ENCODE data around the gene PCNP.

The PCNP gene

DNA sequence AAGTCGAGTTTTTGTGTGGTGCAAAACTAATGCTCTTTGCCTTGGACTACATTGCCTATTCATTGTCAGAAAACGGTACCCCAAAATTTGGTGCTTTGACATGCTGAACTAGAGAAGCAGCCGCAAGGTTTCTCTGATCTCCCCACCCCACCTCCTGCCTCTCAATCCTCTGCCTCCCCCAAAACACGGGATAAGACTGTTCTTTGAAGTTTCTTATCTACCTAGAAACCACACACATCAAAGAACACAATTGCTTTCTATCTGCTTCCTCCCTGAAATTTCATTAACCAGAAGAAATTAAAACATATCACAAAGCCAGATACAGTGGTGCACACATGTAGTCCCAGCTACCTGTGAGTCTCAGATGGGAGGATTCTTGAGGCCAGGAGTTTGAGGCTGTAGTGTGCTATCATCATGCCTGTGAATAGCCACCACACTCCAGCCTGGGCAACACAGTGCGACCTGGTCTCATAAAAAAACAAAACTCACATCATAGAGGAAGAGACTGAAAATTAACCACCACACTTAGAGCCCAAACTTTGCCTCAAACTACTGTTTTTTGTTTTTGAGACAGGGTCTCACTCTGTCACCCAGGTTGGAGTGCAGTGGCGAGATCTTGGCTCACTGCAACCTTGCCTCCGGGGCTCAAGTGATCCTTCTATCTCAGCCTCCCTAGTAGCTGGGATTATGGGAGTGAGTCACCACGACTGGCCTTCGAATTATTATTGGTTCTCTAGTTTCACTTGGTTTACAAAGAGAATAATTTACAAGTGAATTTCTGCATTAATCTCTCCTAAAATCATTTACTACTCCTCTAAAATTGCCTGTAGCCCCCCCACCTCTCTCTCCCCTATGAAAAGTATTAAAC, 2.7 kb upstream of the PCNP start:
- H3K4me3 ChIP-seq (ENCODE audit: low read depth, low read length): no peak overlapping the region
- TF ChIP-seq, protein P1, sequence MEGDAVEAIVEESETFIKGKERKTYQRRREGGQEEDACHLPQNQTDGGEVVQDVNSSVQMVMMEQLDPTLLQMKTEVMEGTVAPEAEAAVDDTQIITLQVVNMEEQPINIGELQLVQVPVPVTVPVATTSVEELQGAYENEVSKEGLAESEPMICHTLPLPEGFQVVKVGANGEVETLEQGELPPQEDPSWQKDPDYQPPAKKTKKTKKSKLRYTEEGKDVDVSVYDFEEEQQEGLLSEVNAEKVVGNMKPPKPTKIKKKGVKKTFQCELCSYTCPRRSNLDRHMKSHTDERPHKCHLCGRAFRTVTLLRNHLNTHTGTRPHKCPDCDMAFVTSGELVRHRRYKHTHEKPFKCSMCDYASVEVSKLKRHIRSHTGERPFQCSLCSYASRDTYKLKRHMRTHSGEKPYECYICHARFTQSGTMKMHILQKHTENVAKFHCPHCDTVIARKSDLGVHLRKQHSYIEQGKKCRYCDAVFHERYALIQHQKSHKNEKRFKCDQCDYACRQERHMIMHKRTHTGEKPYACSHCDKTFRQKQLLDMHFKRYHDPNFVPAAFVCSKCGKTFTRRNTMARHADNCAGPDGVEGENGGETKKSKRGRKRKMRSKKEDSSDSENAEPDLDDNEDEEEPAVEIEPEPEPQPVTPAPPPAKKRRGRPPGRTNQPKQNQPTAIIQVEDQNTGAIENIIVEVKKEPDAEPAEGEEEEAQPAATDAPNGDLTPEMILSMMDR (IDR thresholded peaks at IDR 0.05; ENCODE audit: borderline replicate concordance, insufficient read depth, low read depth, low read length): no peak

DNA sequence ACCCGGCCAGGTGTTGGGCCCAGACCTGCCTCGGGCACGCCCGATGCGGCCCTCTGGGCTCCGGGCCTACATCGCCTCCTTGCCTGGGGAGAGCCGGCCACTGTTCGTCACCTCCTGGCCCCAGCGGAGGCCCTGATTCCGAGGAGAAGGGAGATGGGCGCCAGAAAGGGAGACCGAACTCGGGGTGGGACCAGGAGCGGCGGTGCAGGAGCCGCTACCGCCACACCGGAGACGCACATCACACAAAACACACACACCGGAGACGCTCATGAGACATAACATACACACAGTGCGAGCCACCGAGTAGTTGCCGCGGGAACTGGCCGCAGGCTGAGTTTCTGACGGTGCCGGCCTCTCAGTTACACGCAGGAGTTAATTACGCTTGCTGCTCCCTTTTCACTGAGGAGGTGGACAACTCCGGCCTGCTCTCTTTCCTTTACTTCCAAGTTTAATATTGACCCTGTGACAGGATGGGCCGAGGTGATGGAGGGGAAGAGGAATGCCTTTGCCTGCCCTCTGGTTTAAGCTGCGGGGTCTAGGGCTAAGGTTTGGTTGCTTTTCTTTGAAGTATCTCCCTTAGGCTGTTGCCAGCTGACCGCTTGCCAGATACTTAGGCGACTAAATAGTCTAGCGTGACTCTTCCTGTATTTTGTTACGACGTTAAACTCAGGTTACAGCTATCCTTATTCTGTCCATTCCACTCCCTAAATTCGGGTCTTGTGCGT, 570 bp downstream of the PCNP start:
- TF ChIP-seq, protein P1 (IDR thresholded peaks at IDR 0.05; ENCODE audit: borderline replicate concordance, insufficient read depth, low read depth, low read length): no peak
- H3K4me3 ChIP-seq (ENCODE audit: low read depth, low read length): peak overlapping the region; percentile 79

DNA sequence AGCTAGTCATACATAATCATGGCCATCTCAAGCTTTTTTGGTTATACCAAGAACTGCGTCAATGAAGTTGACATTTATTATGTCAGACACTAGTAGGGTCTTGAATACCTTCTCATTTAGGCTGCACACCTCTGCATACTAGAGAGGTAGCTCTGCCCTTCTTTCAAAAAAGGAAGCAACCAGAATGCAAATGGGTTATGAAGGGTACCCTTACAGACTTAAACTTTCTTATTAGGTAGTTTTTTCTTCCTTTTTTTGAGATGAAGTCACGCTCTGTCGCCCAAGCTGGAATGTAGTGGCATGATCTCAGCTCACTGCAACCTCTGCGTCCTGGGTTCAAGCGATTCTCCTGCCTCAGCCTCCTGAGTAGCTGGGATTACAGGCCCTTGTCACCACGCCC, 3.3 kb downstream of the PCNP start:
- TF ChIP-seq, protein P1 (IDR thresholded peaks at IDR 0.05; ENCODE audit: borderline replicate concordance, insufficient read depth, low read depth, low read length): no peak
- H3K4me3 ChIP-seq (ENCODE audit: low read depth, low read length): no peak overlapping the region

DNA sequence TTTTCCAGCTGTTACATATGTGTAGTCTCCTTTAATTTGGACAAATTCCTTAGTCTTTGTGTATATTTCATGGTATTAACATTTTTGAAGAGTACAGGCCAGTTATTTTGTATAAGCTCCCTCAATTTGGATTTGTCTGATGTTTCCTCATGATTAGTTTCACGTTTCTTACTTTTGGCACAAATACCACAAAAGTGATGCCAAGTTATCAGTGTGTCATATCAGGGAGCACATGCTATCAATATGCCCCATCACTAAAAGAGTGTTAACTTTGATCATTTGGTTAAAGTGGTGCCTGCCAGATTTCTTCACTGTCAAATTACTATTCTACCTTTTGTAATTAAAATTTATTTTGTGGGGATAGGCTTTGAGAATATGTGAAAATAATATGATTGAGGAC, 14.6 kb downstream of the PCNP start:
- TF ChIP-seq, protein P1 (IDR thresholded peaks at IDR 0.05; ENCODE audit: borderline replicate concordance, insufficient read depth, low read depth, low read length): no peak

DNA sequence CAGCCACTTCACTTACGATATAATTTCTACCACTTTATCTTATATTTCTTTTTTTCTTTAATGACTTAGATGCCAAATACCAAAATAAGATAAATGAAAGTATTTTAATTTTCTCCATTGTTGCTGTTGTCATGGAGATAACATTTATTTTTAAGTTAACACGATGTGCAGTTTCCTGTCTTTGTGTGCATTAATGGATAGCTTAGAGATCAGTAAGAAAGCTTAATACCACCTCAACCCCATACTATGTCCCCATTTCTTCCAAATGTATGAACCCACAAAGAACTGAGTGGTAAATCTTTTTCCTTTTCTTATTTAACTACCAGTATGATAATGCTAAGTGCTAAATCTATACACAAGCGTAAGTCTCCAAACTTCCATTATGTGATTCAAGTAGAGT, 17.1 kb downstream of the PCNP start:
- TF ChIP-seq, protein P1 (IDR thresholded peaks at IDR 0.05; ENCODE audit: borderline replicate concordance, insufficient read depth, low read depth, low read length): no peak

More for the DNA sequence above, 14.6 kb downstream of the PCNP start:
- H3K4me3 ChIP-seq (ENCODE audit: low read depth, low read length): no peak overlapping the region

DNA sequence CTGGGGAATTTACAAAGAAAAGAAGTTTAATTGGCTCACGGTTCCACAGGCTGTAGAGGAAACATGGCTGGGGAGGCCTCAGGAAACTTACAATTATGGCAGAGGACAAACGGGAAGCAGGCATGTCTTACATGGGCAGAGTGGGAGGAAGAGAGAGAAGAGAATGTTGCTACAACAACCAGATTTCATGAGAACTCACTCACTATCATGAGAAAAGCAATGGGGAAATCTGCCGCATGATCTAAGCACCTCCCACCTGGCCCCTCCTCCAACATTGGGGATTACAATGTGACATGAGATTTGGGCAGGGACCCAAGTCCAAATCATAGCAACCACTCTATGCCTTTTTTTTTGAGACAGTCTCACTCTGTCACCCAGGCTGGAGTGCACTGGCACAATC, 28.8 kb downstream of the PCNP start:
- no peak overlapping the region for H3K4me3 ChIP-seq (ENCODE audit: low read depth, low read length)
- TF ChIP-seq, protein P1 (IDR thresholded peaks at IDR 0.05; ENCODE audit: borderline replicate concordance, insufficient read depth, low read depth, low read length): no peak

More for the DNA sequence above, 17.1 kb downstream of the PCNP start:
- H3K4me3 ChIP-seq (ENCODE audit: low read depth, low read length): no peak overlapping the region
